ENCODE data around the gene REEP1. TPM values are rescaled to one million over a fixed set of nuclear protein-coding genes. Genes with fewer than 3 reads are reported as not detected.

Gene REEP1
- total and polyA plus RNA-seq, 8 donors, result 2.9 to 29.9 (median 6.4) TPM; not detected in 1

- Histone ChIP-seq H3K36me3 (no peaks in the 10 kb centered on the region), H3K9me3 (no peaks in the 10 kb centered on the region), H3K27me3 (peaks cover 0 to 38% (median 15%) of the 10 kb centered on the region in 3 donors), H3K4me1 (peaks cover 13 to 15% (median 14%) of the 10 kb centered on the region in 4 donors), H3K27ac (no peak overlapping the region), H3K4me3 (no peak overlapping the region)
- intact Hi-C loops (cut with DNase I; ENCODE audit: low total_unique reads), result no loop called here
- TF ChIP-seq POLR2A (IDR thresholded peaks at IDR 0.05) (no peak), POLR2AphosphoS5 (IDR thresholded peaks at IDR 0.05) (no peak), EP300 (IDR thresholded peaks at IDR 0.05) (no peak)
- TF ChIP-seq, protein P1, sequence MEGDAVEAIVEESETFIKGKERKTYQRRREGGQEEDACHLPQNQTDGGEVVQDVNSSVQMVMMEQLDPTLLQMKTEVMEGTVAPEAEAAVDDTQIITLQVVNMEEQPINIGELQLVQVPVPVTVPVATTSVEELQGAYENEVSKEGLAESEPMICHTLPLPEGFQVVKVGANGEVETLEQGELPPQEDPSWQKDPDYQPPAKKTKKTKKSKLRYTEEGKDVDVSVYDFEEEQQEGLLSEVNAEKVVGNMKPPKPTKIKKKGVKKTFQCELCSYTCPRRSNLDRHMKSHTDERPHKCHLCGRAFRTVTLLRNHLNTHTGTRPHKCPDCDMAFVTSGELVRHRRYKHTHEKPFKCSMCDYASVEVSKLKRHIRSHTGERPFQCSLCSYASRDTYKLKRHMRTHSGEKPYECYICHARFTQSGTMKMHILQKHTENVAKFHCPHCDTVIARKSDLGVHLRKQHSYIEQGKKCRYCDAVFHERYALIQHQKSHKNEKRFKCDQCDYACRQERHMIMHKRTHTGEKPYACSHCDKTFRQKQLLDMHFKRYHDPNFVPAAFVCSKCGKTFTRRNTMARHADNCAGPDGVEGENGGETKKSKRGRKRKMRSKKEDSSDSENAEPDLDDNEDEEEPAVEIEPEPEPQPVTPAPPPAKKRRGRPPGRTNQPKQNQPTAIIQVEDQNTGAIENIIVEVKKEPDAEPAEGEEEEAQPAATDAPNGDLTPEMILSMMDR (IDR thresholded peaks at IDR 0.05), result no peak
- DNase-seq, result no peak
- WGBS, 5 donors, result 71 to 89% (median 81%) methylated on average over 1 of the region's 1 CpG
Observed at GRCh38 chr2:86332654-86333053, 4.8 kb downstream of the REEP1 start.

GRCh38 chr2:86331384-86331783 is 6.0 kb downstream of the REEP1 start:
- no peak overlapping the region for H3K27ac ChIP-seq
- WGBS, 5 donors, result 84 to 97% (median 87%) methylated on average over 3 of the region's 3 CpGs
- TF ChIP-seq POLR2A (IDR thresholded peaks at IDR 0.05) (no peak), EP300 (IDR thresholded peaks at IDR 0.05) (no peak), POLR2AphosphoS5 (IDR thresholded peaks at IDR 0.05) (no peak)
- TF ChIP-seq, protein P1 (IDR thresholded peaks at IDR 0.05), result no peak
- peaks cover 2 to 7% (median 6%) of the 10 kb centered on the region in 4 donors for H3K4me1 ChIP-seq
- intact Hi-C loops (cut with DNase I; ENCODE audit: low total_unique reads), result no loop called here
- H3K36me3 ChIP-seq, result no peaks in the 10 kb centered on the region
- DNase-seq, result no peak
- H3K27me3 ChIP-seq, result peaks cover 0 to 25% (median 5%) of the 10 kb centered on the region in 3 donors
- H3K9me3 ChIP-seq, result no peaks in the 10 kb centered on the region
- H3K4me3 ChIP-seq, result no peak overlapping the region

- TF ChIP-seq EP300 (IDR thresholded peaks at IDR 0.05) (no peak), POLR2A (IDR thresholded peaks at IDR 0.05) (no peak), POLR2AphosphoS5 (IDR thresholded peaks at IDR 0.05) (no peak)
- TF ChIP-seq, protein P1 (IDR thresholded peaks at IDR 0.05), result no peak
- H3K27me3 ChIP-seq, result peaks cover 0 to 12% (median 0%) of the 10 kb centered on the region in 3 donors
- intact Hi-C loops (cut with DNase I; ENCODE audit: low total_unique reads), result no loop called here
- H3K9me3 ChIP-seq, result no peaks in the 10 kb centered on the region
- no peak overlapping the region for H3K27ac ChIP-seq
- DNase-seq, result no peak
- no peaks in the 10 kb centered on the region for H3K36me3 ChIP-seq
- H3K4me1 ChIP-seq, result no peaks in the 10 kb centered on the region
- WGBS, 5 donors, result 81 to 98% (median 92%) methylated on average over 2 of the region's 2 CpGs
- no peak overlapping the region for H3K4me3 ChIP-seq
Observed at GRCh38 chr2:86330001-86330400, 7.4 kb downstream of the REEP1 start.

- no peaks in the 10 kb centered on the region for H3K9me3 ChIP-seq
- intact Hi-C loops (cut with DNase I; ENCODE audit: low total_unique reads), result no loop called here
Observed at GRCh38 chr2:86323273-86324021, 14.0 kb downstream of the REEP1 start.

More at GRCh38 chr2:86323273-86324021, 14.0 kb downstream of the REEP1 start:
- Histone ChIP-seq H3K27ac (no peak overlapping the region), H3K27me3 (no peaks in the 10 kb centered on the region), H3K4me3 (no peak overlapping the region), H3K4me1 (peaks cover 0 to 5% (median 0%) of the 10 kb centered on the region in 4 donors), H3K36me3 (no peaks in the 10 kb centered on the region)
- DNase-seq, result no peak
- TF ChIP-seq POLR2A (IDR thresholded peaks at IDR 0.05), result no peak
- no peak for TF ChIP-seq POLR2AphosphoS5 (IDR thresholded peaks at IDR 0.05)
- TF ChIP-seq EP300 (IDR thresholded peaks at IDR 0.05), result no peak
- TF ChIP-seq, protein P1 (IDR thresholded peaks at IDR 0.05), result no peak
- WGBS, 5 donors, result 84 to 94% (median 88%) methylated on average over 9 of the region's 9 CpGs
